ENCODE data around the gene PTTG1IP. TPM values are rescaled to one million over a fixed set of nuclear protein-coding genes. Genes with fewer than 3 reads are reported as not detected.
A peak's percentile ranks its signal among the peaks of the same experiment; 100 is the strongest.

The PTTG1IP gene
- total RNA-seq, 4 donors from 2014 or later: 217 to 419 (median 313) TPM

GRCh38 chr21:44845418-44846223 is 27.9 kb downstream of the PTTG1IP start:
- Histone ChIP-seq H3K9me3 (no peaks in the 10 kb centered on the region), H3K36me3 (peaks cover 0 to 27% of the 10 kb centered on the region in 2 donors), H3K27ac (peak overlapping the region in 2 of 4 donors; percentile 43 to 54), H3K4me3 (peak overlapping the region; percentile 0 to 45), H3K27me3 (peaks cover 32% of the 10 kb centered on the region), H3K4me1 (peaks cover 0 to 21% (median 15%) of the 10 kb centered on the region in 3 donors)
- WGBS, 2 donors (ENCODE audit: low coverage in 1 of 2): 21% methylated on average over 6 of the region's 34 CpGs; no CpG with 5 or more reads in 1 of the 2 donors
- TF ChIP-seq POLR2AphosphoS5 (IDR thresholded peaks at IDR 0.05) (no peak), POLR2A (IDR thresholded peaks at IDR 0.05) (no peak), EP300 (IDR thresholded peaks at IDR 0.05) (no peak)
- TF ChIP-seq, protein P1, sequence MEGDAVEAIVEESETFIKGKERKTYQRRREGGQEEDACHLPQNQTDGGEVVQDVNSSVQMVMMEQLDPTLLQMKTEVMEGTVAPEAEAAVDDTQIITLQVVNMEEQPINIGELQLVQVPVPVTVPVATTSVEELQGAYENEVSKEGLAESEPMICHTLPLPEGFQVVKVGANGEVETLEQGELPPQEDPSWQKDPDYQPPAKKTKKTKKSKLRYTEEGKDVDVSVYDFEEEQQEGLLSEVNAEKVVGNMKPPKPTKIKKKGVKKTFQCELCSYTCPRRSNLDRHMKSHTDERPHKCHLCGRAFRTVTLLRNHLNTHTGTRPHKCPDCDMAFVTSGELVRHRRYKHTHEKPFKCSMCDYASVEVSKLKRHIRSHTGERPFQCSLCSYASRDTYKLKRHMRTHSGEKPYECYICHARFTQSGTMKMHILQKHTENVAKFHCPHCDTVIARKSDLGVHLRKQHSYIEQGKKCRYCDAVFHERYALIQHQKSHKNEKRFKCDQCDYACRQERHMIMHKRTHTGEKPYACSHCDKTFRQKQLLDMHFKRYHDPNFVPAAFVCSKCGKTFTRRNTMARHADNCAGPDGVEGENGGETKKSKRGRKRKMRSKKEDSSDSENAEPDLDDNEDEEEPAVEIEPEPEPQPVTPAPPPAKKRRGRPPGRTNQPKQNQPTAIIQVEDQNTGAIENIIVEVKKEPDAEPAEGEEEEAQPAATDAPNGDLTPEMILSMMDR (IDR thresholded peaks at IDR 0.05): peak in 1 of 4 experiments; percentile 55
- ATAC-seq: peak; percentile 81

GRCh38 chr21:44844256-44844655 is 29.2 kb downstream of the PTTG1IP start:
- H3K27ac ChIP-seq: no peak overlapping the region
- H3K36me3 ChIP-seq: peaks cover 0 to 14% of the 10 kb centered on the region in 2 donors
- H3K4me3 ChIP-seq: no peak overlapping the region
- H3K4me1 ChIP-seq: peaks cover 0 to 21% (median 15%) of the 10 kb centered on the region in 3 donors
- no peaks in the 10 kb centered on the region for H3K9me3 ChIP-seq
- peaks cover 32% of the 10 kb centered on the region for H3K27me3 ChIP-seq
- 73% methylated on average over 10 of the region's 16 CpGs; no CpG with 5 or more reads in 1 of the 2 donors for WGBS, 2 donors (ENCODE audit: low coverage in 1 of 2)
- TF ChIP-seq, protein P1 (IDR thresholded peaks at IDR 0.05): no peak
- no peak for TF ChIP-seq POLR2AphosphoS5 (IDR thresholded peaks at IDR 0.05)
- no peak for TF ChIP-seq EP300 (IDR thresholded peaks at IDR 0.05)
- no peak for ATAC-seq

GRCh38 chr21:44842721-44843445 is 30.6 kb downstream of the PTTG1IP start:
- no peak for TF ChIP-seq POLR2AphosphoS5 (IDR thresholded peaks at IDR 0.05)
- no peak for ATAC-seq
- peaks cover 0 to 21% (median 15%) of the 10 kb centered on the region in 3 donors for H3K4me1 ChIP-seq
- H3K27me3 ChIP-seq: peaks cover 32% of the 10 kb centered on the region
- no peak overlapping the region for H3K27ac ChIP-seq
- peaks cover 0 to under 1% of the 10 kb centered on the region in 2 donors for H3K36me3 ChIP-seq
- 0 to 66% methylated on average over 1 to 11 of the region's 23 CpGs for WGBS, 2 donors (ENCODE audit: low coverage in 1 of 2)
- H3K9me3 ChIP-seq: no peaks in the 10 kb centered on the region
- H3K4me3 ChIP-seq: no peak overlapping the region

- no peaks in the 10 kb centered on the region for H3K9me3 ChIP-seq
- peaks cover 0 to 20% (median 15%) of the 10 kb centered on the region in 3 donors for H3K4me1 ChIP-seq
- H3K36me3 ChIP-seq: no peaks in the 10 kb centered on the region
- no peak overlapping the region for H3K4me3 ChIP-seq
- ATAC-seq: no peak
- TF ChIP-seq, protein P1 (IDR thresholded peaks at IDR 0.05): no peak
- TF ChIP-seq EP300 (IDR thresholded peaks at IDR 0.05): no peak
- TF ChIP-seq POLR2A (IDR thresholded peaks at IDR 0.05): no peak
- TF ChIP-seq POLR2AphosphoS5 (IDR thresholded peaks at IDR 0.05): no peak
- 80 to 90% methylated on average over 2 to 4 of the region's 10 CpGs for WGBS, 2 donors (ENCODE audit: low coverage in 1 of 2)
- no peak overlapping the region for H3K27ac ChIP-seq
- H3K27me3 ChIP-seq: peaks cover 32% of the 10 kb centered on the region
Observed at GRCh38 chr21:44842087-44842486, 31.4 kb downstream of the PTTG1IP start.

- no peak overlapping the region for H3K27ac ChIP-seq
- H3K27me3 ChIP-seq: peaks cover 32% of the 10 kb centered on the region
- TF ChIP-seq, protein P1 (IDR thresholded peaks at IDR 0.05): no peak
- TF ChIP-seq POLR2A (IDR thresholded peaks at IDR 0.05) (no peak), EP300 (IDR thresholded peaks at IDR 0.05) (no peak), POLR2AphosphoS5 (IDR thresholded peaks at IDR 0.05) (no peak)
- 60% methylated on average over 1 of the region's 11 CpGs; no CpG with 5 or more reads in 1 of the 2 donors for WGBS, 2 donors (ENCODE audit: low coverage in 1 of 2)
- no peak for ATAC-seq
- no peaks in the 10 kb centered on the region for H3K36me3 ChIP-seq
- peaks cover 0 to 15% (median 9%) of the 10 kb centered on the region in 3 donors for H3K4me1 ChIP-seq
- H3K9me3 ChIP-seq: no peaks in the 10 kb centered on the region
- H3K4me3 ChIP-seq: no peak overlapping the region
Observed at GRCh38 chr21:44840771-44841170, 32.7 kb downstream of the PTTG1IP start.
